Ovary (tissue), 3 donors: Measurements from ENCODE around the gene COG6.

Source experiments
- CTCF ChIP-seq, 3 donors: fragments of 450-650 bp in 2 of 3; fragments of 200-600 bp in 1 of 3; IDR thresholded peaks; one replicate each; pipeline versions ENCODE4 v1.5.1 to v1.8.0; 2016 to 2022; ENCODE audit warnings: antibody characterized with exemption in 3 of 3, mild to moderate bottlenecking in 1 of 3
- POLR2A ChIP-seq: fragments of 450-650 bp; IDR thresholded peaks from one replicate; pipeline ENCODE4 v1.6.1; 2017; ENCODE audit warnings: antibody characterized with exemption, mild to moderate bottlenecking, moderate library complexity
- donor health status: DM: no; HTN: no; CAD: no.

DNA sequence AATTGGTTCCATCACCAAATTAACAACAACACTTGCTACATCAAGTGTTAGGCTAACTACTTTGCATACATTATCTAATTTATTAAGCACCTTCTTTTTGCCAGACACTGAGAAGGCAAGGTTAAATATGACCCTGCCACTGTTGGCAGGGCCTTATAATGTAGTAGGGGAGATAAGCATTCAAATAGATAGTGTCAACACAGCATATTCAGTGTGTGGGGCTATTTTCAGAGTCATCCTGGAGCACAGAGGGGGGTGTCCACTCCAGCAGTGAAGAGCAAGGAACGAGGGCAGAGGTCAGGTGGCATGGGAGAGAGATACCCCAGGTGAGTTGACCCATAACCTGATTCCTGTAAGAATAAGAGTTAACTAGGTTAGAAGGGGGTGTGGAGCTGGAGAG is 121.6 kb downstream of the COG6 start:
- TF ChIP-seq POLR2A (no peak), CTCF (IDR thresholded peaks at IDR 0.05) (no peak)
